Posterior cingulate gyrus (tissue), 11 donors: ENCODE measurements around the gene CAPN9.
"Not testable (repeated sequence)": the region's sequence is repeated elsewhere in the genome, so short reads cannot be mapped to it uniquely, and the experiment has no call there.

Source experiments
- DNase-seq, 10 donors: peaks; one replicate each; pipeline versions ENCODE4 v3.0.0 to v3.0.0-alpha.2; 2020 to 2021; ENCODE audit warnings: mixed read lengths in 3 of 10
- intact Hi-C: fragments of 100-400 bp; cut with DNase I; formaldehyde crosslinking; loops from one replicate; pipeline ENCODE4 v1.15.1; 2023

Gene CAPN9

DNA sequence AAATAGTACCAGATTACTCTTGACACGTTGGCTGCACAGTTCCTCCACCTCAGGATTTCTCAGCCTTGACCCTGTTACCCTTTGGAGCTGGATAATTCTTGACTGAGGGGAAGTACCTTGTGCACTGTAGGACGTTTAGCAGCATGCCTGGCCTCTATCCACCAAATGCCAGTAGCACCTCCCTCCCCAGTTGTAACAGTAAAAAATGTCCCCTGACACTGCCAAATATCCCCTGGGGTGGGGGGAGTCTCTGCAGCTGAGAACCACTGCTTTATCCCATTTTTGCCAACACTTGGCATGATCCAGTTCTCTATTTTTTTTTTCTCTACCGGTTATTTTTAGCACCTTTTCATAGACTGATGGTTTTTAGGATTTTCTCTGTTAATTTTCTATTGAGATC is 87.1 kb downstream of the CAPN9 start:
- intact Hi-C loops: no loop called here
- DNase-seq: peak in 1 of 10 donors; percentile 15

DNA sequence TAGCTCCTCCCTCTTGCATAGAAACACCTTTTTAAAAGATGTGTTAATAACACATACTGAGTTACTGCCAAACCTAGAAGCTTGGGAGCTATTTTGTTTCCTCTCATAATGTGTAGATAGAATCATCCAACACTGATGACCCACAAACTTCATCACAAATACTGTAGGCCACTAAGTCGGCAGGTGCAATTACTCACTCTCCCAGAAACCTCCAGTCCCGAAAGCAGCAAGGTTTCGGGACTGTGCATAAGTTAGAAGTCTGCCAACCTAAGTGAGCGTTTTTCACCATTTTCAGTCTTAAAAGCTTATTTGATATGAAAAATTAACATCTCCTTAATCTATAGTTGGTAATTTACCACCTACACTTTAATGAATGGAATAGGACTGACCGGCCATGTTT is 89.2 kb downstream of the CAPN9 start:
- intact Hi-C loops: no loop called here
- no peak for DNase-seq

DNA sequence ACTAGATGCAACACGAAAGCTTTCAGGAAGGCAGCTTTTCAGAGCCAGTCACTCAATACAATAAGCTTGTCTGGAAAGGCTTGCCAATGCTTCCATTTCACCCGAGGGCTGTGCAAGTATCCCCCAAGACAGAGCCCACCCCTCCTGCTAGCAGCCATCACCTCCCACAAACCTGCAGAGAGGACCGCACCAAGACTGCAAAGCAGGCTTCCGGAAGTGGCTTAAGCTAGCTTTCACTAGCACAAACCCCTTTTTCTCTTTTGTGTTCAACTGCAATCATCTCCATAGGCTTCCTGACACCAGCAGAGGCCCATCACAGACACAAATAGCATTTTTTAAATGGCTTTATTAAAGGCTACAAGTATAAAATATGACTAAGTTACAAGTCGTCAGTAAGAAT is 89.6 kb downstream of the CAPN9 start:
- intact Hi-C loops: no loop called here
- DNase-seq: no peak

DNA sequence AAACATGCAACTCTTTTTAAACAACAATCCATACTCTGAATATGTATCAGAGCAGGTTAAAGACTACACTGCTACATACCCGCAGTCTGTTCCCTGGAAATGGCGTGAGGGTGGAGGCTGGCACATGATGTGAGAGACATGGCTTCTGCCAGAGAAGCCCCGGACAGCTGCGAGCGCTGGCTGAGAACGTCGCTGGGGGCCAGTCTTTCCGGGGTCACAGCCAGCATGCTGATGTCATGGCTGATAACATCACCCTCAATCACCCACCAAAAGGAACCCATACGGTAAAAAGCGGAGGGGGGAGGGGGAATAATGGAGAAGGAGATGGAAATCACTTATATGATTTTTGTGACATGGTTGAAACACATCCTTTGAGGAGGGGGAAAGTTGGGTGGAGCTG is 92.0 kb downstream of the CAPN9 start:
- DNase-seq: peak in 8 of 10 donors; percentile 40 to 95 (median 68)
- intact Hi-C loops: no loop called here

DNA sequence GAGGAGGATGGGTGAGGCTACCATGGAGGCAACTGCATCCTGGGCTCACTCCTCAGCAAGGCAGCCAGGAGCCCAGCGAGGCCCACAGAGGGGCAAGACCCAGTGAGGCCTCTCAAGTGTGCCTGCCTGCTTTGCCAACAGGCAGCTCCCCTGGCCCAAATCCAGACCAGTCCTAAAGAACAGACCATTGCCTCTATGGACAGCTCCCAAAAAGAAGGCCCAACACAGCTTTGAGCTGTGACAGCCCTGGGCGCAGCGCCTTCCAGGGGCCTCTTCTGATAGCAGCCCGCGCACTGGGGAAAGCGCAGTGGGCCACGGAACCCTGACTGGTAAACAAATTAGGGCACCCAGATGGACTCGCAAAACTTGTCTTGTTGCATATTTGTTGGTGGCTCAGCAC is 95.6 kb downstream of the CAPN9 start:
- intact Hi-C loops: no loop called here
- DNase-seq: no peak

DNA sequence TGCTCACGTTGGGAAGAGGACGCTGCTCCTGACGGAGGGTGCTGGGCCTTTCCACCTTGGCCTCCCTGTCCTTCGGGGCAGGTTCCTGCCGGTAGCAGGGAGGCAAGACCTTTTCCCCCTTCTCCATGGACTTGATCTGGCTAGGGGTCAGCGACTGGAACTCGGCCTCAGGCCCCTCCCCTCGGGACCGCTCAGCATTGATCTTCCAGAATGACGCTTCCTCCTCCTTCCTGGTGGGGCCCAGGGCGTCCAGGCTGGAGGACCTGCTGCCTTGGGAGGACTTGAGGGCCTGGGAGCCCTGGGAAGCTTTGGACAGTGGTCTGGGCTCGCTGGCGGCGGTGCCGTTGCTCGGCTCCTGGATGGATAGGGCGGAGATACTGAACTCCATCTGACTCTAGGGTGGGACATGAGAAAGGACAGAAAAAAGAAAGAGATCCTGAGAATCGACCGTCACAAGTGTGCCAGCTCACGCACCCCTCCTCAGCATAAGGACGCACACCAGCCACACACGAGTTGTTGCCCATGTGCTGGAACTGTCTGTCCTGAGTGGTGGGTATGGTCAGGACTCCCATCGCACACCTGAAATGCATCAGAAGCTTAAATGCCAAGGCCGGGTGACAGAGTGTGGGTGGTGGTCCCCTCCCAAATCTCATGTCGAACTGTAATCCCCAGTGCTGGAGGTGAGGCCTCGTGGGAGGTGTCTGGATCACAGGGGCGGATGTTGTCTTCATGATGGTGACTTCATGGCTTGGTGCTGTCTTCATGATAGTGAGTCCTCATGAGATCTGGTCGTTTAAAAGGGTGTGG is 96.5 kb downstream of the CAPN9 start:
- no peak for DNase-seq
- intact Hi-C loops: no loop called here

DNA sequence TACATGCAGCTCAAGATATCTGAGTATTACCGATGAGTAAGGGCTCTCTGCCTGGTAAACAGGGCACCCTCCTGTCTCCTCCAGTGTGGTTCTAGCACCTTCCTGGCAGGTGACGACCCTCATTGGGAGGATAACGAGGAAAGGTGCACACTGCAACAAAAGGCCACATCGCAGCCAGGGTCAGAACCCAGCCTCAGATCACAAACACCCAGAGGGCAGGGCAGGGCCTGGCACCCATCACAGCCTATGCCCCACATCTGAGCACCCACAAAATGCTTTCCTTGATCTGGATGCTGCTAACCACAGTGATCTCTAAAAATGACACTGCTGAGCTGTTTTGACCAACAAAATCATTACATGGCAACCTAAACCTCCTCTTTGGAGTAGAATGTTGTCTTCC is 97.4 kb downstream of the CAPN9 start:
- intact Hi-C loops: no loop called here
- DNase-seq: no peak

DNA sequence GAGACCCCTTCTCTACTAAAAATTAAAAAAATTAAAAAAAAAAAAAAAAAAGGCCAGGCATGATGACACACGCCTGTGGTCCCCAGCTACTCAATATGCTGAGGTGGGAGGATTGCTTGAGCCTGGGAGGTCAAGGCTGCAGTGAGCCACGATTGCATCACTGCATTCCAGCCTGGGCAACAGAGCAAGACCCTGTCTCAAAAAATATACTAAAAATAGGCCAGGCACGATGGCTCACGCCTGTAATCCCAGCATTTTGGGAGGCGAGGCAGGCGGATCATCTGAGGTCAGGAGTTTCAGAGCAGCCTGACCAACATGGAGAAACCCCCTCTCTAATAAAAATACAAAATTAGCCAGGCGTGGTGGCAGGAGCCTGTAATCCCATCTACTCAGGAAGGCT is 98.0 kb downstream of the CAPN9 start:
- intact Hi-C loops, DNase-seq: not testable (repeated sequence)

DNA sequence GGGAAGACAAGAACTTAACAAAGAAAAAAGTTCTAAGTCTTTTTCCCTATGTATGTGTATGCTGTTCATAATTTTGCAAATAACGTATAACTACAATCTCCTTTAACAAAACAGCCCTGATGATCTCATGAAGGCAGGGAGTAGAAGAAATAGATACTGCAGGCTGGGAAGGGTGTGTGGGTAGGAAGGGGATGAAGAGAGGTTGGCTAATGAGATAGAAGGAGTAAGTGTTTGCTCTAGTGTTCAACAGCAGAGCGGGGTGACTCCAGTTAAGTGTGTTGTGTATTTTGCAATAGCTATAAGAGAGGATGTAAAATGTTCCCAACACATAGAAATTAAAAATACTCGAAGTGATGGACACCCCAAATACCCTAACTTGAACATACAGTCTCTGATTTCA is 101.0 kb downstream of the CAPN9 start:
- intact Hi-C loops: no loop called here
- DNase-seq: no peak

DNA sequence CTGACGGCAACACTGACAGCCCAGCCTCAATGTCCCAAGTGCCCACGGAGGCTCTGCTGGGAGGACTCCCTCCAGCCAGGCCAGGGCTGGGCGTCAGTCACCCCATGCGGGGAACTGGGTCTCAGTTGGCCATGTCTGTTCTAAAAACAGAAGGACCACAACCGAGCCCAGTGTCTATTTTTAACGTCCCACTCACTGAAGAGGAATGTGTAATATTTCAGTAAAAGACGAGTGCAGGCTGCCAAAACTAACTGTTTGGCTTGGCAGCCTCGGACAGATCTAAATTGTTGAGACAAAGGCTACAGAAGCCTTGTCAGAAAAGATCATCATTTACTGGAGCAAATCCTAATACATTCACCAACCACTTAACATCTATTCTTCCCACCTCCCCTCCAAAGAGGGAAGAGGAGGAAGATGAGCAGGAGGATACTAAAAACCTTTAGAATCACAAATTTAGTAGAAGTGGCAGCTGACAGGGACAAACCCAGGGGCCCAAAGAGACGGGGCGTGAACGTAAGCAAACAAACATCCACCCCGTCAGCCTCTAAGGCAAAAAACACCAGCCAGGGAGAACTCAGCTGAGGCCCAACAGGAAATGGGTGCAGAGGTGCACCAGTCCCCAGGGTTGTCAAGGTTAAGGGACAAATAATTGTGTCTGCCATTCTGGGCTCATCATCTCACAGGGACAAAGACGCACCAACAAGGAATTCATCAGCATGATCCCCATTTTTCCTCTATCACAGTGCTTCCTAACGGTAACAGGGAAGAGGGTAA is 102.5 kb downstream of the CAPN9 start:
- intact Hi-C loops: no loop called here
- peak in 1 of 10 donors; percentile 89 for DNase-seq

DNA sequence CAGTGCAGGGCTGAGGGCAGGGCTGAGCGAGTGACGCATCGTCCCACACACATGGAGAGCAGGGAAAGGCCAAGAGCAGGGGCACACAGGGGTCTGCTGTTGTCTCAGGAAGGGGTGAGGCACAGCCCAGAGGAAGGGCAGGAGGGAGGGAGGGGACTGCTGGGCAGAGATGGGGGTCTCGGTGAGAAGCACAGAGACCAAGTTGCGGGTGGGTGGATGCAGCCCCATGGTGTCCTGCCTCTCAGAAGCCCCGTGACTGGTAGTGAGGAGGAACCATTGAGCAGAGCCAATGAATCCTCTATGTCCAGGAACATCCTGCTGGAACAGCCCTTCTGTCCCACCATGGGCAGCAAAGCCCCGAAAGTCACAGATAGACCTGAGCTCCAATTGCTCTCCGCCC is 103.4 kb downstream of the CAPN9 start:
- no peak for DNase-seq
- intact Hi-C loops: no loop called here

DNA sequence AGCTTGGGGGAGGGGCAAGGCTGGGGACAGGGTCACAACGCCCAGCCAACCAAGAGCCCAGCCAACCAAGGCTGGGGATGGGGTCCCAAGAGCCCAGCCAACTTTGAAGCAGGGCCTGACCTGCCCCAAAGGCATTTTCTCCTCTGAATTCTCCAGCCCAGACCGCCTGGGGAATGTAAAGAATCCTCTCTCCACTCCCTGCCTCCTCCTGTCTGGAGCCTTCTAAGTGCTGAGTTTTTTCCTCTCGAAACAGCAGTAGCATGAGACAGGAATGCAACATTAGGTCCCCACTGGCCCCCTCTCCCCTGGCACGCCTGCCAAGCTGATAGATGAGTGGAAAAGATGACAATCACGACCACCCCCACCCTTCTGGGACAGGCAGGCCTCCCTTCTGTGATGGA is 104.1 kb downstream of the CAPN9 start:
- intact Hi-C loops: no loop called here
- DNase-seq: no peak
